ENCODE measurements around the gene SLC35G6.

The SLC35G6 gene

DNA sequence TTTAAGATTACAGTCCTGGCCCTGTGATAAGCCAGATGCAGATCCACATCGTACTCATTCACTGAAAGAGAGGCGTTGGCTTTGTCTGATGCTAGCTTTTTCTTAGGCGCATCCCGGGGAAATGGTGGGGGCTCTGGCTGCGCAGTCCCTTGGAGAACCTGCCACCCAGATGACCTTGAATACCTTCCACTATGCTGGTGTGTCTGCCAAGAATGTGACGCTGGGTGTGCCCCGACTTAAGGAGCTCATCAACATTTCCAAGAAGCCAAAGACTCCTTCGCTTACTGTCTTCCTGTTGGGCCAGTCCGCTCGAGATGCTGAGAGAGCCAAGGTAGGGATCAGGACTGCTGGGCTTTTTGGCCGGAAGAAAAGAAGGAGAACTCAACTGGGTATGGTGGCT lies 26.9 kb downstream of the SLC35G6 start:
- no peak for DNase-seq

DNA sequence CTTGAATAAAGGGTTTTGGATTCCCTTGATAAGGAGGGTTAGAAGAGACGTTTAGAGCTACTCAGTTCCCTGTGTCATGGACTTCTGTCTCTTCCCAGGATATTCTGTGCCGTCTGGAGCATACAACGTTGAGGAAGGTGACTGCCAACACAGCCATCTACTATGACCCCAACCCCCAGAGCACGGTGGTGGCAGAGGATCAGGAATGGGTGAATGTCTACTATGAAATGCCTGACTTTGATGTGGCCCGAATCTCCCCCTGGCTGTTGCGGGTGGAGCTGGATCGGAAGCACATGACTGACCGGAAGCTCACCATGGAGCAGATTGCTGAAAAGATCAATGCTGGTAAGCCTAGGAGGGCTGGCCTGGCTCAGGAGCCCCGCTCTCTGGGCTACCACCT lies 27.6 kb downstream of the SLC35G6 start:
- no peak for DNase-seq

DNA sequence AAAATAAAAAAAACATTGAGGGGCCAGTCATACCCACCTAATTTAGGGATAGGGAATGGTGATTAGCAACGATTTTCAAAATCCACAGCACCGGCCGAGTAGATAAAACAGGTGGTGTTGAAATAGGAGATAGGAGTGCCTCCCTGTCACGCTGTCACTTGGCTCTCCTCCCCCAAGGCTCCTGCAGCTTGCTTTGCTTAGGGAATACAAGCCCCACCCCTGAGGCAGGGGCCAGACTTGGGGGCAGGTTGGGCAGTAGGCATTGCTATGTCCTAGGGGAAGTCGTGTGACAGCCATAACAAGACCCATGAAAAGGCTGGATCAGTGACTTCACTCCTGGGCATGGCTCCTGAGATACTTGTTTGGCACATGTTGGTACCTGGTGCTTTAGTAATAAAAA lies 28.7 kb downstream of the SLC35G6 start:
- no peak for DNase-seq

DNA sequence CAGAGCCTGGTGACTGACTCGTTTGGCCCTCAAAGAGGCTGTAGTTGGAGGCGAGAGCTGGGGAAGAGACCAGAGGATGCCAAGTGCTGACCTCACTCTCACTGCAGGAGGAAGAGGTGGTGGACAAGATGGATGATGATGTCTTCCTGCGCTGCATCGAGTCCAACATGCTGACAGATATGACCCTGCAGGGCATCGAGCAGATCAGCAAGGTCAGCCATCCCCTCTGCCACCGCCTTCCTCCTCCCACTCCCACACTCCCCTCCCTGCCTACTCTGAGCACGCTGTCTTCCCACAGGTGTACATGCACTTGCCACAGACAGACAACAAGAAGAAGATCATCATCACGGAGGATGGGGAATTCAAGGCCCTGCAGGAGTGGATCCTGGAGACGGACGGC lies 29.9 kb downstream of the SLC35G6 start:
- DNase-seq: no peak

DNA sequence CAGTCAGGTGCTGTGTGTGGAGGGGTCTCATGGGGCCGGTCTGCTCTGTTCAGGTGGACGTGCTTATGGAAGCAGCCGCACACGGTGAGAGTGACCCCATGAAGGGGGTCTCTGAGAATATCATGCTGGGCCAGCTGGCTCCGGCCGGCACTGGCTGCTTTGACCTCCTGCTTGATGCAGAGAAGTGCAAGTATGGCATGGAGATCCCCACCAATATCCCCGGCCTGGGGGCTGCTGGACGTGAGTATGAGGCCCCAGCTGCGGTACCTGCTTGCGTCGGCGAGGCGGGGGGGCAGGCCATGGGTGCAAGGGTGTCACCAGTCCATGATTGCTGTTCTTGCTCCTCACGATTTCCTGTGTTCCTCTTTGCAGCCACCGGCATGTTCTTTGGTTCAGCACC lies 30.9 kb downstream of the SLC35G6 start:
- DNase-seq: no peak

DNA sequence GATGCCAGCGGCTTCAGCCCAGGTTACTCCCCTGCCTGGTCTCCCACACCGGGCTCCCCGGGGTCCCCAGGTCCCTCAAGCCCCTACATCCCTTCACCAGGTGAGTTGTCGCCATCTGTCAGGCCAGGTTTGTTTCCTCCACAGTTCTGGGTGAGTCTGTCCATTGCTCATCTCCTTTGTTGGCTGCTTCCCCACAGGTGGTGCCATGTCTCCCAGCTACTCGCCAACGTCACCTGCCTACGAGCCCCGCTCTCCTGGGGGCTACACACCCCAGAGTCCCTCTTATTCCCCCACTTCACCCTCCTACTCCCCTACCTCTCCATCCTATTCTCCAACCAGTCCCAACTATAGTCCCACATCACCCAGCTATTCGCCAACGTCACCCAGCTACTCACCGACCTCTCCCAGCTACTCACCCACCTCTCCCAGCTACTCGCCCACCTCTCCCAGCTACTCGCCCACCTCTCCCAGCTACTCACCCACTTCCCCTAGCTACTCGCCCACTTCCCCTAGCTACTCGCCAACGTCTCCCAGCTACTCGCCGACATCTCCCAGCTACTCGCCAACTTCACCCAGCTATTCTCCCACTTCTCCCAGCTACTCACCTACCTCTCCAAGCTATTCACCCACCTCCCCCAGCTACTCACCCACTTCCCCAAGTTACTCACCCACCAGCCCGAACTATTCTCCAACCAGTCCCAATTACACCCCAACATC lies 31.7 kb downstream of the SLC35G6 start:
- no peak for DNase-seq

DNA sequence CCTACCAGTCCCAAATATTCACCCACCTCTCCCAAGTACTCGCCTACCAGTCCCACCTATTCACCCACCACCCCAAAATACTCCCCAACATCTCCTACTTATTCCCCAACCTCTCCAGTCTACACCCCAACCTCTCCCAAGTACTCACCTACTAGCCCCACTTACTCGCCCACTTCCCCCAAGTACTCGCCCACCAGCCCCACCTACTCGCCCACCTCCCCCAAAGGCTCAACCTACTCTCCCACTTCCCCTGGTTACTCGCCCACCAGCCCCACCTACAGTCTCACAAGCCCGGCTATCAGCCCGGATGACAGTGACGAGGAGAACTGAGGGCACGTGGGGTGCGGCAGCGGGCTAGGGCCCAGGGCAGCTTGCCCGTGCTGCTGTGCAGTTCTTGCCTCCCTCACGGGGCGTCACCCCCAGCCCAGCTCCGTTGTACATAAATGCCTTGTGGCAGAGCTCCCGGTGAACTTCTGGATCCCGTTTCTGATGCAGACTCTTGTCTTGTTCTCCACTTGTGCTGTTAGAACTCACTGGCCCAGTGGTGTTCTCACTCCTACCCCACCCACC lies 32.7 kb downstream of the SLC35G6 start:
- peak in 1 of 2 donors; percentile 23 for DNase-seq

DNA sequence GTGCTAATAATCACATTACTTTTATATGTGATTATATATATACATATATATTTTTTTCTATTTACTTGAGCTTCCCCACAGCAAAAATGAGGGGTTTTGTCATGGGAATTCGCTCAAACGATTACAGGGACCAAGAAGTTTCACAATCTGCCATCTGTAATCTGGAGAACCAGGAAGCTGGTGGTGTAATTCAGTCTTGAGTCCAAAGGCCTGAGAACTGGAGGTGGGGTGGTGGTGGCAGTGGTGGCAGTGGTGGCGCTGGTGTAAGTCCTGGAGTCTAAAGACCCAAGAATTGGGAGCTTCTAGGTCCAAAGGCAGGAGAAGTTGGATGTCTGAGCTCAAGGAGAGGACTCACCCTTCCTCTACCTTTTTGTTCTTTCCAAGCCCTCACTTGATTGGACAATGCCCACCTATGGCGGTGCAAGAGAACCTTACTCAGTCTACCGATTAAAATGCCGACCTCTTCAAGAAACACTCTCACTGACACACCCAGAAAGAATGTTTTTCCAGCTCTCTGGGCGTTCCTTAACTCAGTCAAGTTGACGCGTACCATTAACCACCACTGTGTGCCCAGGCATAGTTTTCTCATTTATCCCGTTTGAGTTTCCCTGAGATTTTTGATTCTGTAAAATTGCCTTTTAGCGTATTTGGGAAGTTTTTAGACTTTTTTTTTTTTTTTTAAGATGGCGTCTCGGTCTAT lies 34.8 kb downstream of the SLC35G6 start:
- no peak for DNase-seq

DNA sequence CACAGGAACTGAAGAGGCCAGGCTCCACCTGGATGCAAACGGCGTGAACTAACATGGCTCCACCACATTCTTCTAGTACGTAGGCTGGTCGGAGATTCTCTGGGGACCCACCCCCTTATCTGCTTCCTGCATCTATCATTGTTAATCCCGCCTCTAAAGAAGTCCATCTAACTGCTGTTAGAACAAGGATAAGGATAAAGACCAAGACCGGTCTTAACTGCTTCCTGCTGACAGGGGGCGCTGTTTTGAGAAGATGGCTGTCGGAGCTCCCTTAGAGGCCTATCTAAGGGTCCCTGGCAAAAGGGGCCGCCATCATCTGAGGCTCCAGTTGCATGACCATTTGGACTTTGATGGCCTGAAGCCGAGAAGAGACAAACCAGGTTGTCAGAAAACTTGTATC lies 41.8 kb downstream of the SLC35G6 start:
- peak; percentile 36 to 46 for DNase-seq

DNA sequence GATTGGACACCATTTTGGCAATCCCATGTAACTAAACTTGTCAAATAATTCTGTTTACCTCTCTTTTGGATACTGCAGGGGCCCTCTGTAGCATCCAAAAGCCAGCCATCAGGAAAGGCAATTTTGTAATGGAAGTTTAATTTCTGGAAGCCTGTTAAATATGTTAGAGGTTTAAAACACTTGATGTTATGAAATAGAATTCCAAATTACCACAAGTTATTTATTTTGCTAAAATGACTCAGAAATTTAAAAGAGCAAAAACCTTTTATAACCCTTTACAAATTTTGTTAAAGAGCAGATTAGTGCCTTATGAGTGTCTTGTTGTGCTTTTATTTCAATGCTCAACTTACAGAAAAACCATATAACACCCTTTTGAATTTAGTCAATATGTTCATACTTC lies 47.6 kb downstream of the SLC35G6 start:
- no peak for DNase-seq

DNA sequence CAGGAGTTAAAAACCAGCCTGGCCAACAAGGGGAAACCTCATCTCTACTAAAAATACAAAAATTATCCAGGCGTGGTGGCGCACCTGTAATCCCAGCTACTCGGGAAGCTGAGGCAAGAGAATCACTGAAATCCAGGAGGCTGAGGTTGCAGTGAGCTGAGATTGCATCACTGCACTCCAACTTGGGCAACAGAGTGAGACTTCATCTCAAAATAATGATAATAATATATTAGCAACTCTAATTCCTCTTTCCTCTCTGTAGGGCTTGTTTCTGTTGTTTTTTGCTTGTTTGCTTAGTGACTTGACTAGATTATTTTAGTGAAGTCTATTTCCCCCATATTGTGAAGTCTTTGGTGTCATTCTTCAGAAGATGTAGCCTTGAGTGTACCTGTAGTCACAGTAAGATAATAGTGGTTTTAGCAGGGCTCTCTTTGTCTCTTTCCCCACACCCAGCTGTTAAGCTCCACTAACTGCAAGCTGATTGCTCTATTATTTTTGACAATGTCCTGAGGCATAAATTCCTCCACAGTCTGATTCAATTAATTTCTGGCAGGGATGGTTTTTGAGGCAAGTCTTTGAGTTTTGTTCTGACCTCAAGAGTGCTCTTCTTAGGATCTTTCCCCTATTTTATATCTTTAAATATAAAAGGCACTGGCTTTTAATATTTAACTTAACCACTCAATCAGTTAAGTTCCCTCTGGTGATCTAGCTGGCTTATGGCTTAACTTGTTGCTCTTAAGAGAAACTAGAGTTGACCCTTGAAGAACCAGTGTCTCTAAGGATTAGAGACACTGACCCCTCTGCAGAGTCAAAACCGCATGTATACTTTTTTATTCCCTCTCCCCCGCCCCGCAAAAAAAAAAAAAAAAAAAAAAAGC lies 49.0 kb downstream of the SLC35G6 start:
- no peak for DNase-seq

All from activated CD4-positive, alpha-beta T cell treated with anti-CD3 and anti-CD28 coated beads for 4 hours (primary cell).